Thyroid gland (tissue), 4 donors: Measurements from ENCODE around the gene TAAR2. TPM values are rescaled to one million over a fixed set of nuclear protein-coding genes. Genes with fewer than 3 reads are reported as not detected.
"Not testable (repeated sequence)": the region's sequence is repeated elsewhere in the genome, so short reads cannot be mapped to it uniquely, and the experiment has no call there.

Experiments used
- DNase-seq, 2 donors: peaks; one replicate each; pipeline ENCODE4 v3.0.0-alpha.2; 2019
- H3K27ac ChIP-seq, 3 donors: fragments of 200-600 bp; sonication (generic); 1 replicate in 2 of 3; 2 replicates in 1 of 3; pipeline ENCODE4 v1.5.1; 2016 to 2019; ENCODE audit warnings: mild to moderate bottlenecking in 1 of 3, moderate library complexity in 1 of 3
- H3K27me3 ChIP-seq: fragments of 200-600 bp; sonication (generic); one replicate; pipeline ENCODE4 v1.5.1; 2019
- H3K36me3 ChIP-seq, 2 donors: fragments of 200-600 bp; sonication (generic); one replicate each; pipeline ENCODE4 v1.5.1; 2016 to 2019
- H3K4me1 ChIP-seq, 2 donors: fragments of 200-600 bp; sonication (generic); one replicate each; pipeline ENCODE4 v1.5.1; 2017 to 2019
- H3K4me3 ChIP-seq, 3 donors: fragments of 200-600 bp; sonication (generic); replicated peaks in 1 of 3; 1 replicate in 2 of 3; 2 replicates in 1 of 3; pipeline ENCODE4 v1.5.1; 2016; ENCODE audit warnings: mild to moderate bottlenecking in 1 of 3
- H3K9me3 ChIP-seq: fragments of 200-600 bp; sonication (generic); one replicate; pipeline ENCODE4 v1.5.1; 2017
- CTCF ChIP-seq, 6 experiments: fragments of 200-600 bp in 3 of 6; fragments of 450-650 bp in 3 of 6; sonication (generic) in 3 of 6; IDR thresholded peaks; one replicate each; pipeline ENCODE4 v1.5.1; 2016 to 2019; ENCODE audit warnings: antibody characterized with exemption in 6 of 6, mild to moderate bottlenecking in 2 of 6, inconsistent platforms in 1 of 6, moderate library complexity in 1 of 6
- POLR2A ChIP-seq, 2 donors: fragments of 450-650 bp; IDR thresholded peaks; one replicate each; pipeline ENCODE4 v1.6.1; 2017; ENCODE audit warnings: antibody characterized with exemption in 2 of 2, mild to moderate bottlenecking in 2 of 2, moderate library complexity in 1 of 2
- WGBS, 2 donors: methylation state at CpG; one replicate each; pipeline ENCODE4 v1.1.5; 2017; 5-methylcytosine and 5-hydroxymethylcytosine counted together
- intact Hi-C: fragments of 100-400 bp; cut with DNase I; formaldehyde crosslinking; loops from one replicate; pipeline ENCODE4 v1.15.1; 2023
- total RNA-seq, 4 donors: library from RNA; depleted of rRNA; stranded (reverse); fragments of >200 nt; gene quantifications; one replicate each; pipeline ENCODE4 v1.2.3, GENCODE V29; 2016

TAAR2 gene
- total RNA-seq, 4 donors from 2014 or later: not detected

- no peaks in the 10 kb centered on the region for H3K27me3 ChIP-seq
- no peaks in the 10 kb centered on the region for H3K36me3 ChIP-seq
- DNase-seq: no peak
- H3K9me3 ChIP-seq: no peaks in the 10 kb centered on the region
- no peak for TF ChIP-seq POLR2A (IDR thresholded peaks at IDR 0.05)
- TF ChIP-seq CTCF (IDR thresholded peaks at IDR 0.05): no peak
- intact Hi-C loops: no loop called here
- no peak overlapping the region for H3K27ac ChIP-seq
- no peak overlapping the region for H3K4me3 ChIP-seq
- WGBS, 2 donors: 59 to 61% methylated on average over 4 of the region's 4 CpGs
- no peaks in the 10 kb centered on the region for H3K4me1 ChIP-seq
Observed at GRCh38 chr6:132612449-132613108, 11.5 kb downstream of the TAAR2 start.

GRCh38 chr6:132611616-132612015 is 12.5 kb downstream of the TAAR2 start:
- Histone ChIP-seq H3K36me3 (no peaks in the 10 kb centered on the region), H3K4me3 (no peak overlapping the region), H3K4me1 (no peaks in the 10 kb centered on the region), H3K9me3 (no peaks in the 10 kb centered on the region), H3K27ac (no peak overlapping the region), H3K27me3 (no peaks in the 10 kb centered on the region)
- DNase-seq: no peak
- intact Hi-C loops: no loop called here
- WGBS, 2 donors: 91 to 92% methylated on average over 2 of the region's 2 CpGs
- TF ChIP-seq CTCF (IDR thresholded peaks at IDR 0.05) (no peak), POLR2A (IDR thresholded peaks at IDR 0.05) (no peak)

- Histone ChIP-seq H3K4me3 (no peak overlapping the region), H3K27me3 (no peaks in the 10 kb centered on the region), H3K36me3 (no peaks in the 10 kb centered on the region), H3K27ac (no peak overlapping the region), H3K9me3 (no peaks in the 10 kb centered on the region), H3K4me1 (no peaks in the 10 kb centered on the region)
- no peak for DNase-seq
- intact Hi-C loops: no loop called here
- WGBS, 2 donors: 89 to 94% methylated on average over 5 of the region's 5 CpGs
- TF ChIP-seq CTCF (IDR thresholded peaks at IDR 0.05) (no peak), POLR2A (IDR thresholded peaks at IDR 0.05) (no peak)
Observed at GRCh38 chr6:132607544-132608233, 16.4 kb downstream of the TAAR2 start.

GRCh38 chr6:132604635-132605152 is 19.4 kb downstream of the TAAR2 start:
- no peak for DNase-seq

GRCh38 chr6:132600900-132601299 is 23.2 kb downstream of the TAAR2 start:
- H3K4me1 ChIP-seq, H3K4me3 ChIP-seq, DNase-seq, H3K9me3 ChIP-seq, H3K36me3 ChIP-seq, H3K27me3 ChIP-seq, intact Hi-C loops, H3K27ac ChIP-seq: not testable (repeated sequence)

More at GRCh38 chr6:132604635-132605152, 19.4 kb downstream of the TAAR2 start:
- H3K27me3 ChIP-seq: no peaks in the 10 kb centered on the region
- no peak for TF ChIP-seq CTCF (IDR thresholded peaks at IDR 0.05)
- no peak for TF ChIP-seq POLR2A (IDR thresholded peaks at IDR 0.05)
- no peaks in the 10 kb centered on the region for H3K9me3 ChIP-seq
- no peaks in the 10 kb centered on the region for H3K36me3 ChIP-seq
- H3K4me3 ChIP-seq: no peak overlapping the region
- no peak overlapping the region for H3K27ac ChIP-seq
- 86 to 88% methylated on average over 8 of the region's 8 CpGs for WGBS, 2 donors
- intact Hi-C loops: no loop called here
- H3K4me1 ChIP-seq: no peaks in the 10 kb centered on the region
